ENCODE data around the gene DRG1.

DNA sequence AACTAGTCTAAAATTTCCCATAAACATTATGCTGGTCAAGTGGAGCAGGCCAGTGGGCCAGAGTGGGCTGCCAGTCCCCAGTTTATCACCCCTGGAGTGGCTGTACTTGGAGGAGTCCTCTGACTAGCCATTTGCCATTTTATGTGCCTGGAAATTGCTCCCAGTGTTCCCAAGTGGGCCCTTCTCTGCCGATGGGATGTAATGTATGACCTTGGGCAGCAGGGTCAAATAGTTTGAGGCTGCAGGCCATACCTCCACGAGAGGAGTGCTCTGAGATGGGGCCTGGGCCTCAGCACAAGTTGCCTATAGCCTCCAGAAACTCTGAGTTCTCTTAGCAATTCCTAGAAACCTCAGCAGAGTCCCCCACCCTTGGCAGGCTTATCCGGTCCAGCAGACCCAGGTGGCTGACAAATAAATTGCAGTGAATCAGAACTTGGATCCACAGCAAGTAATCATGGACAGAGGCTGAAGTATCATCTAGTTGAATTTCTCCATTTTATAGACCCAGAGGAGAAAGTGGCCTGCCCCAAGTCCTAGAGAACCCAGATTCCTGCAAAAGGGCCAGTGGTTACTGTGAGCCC, 35.4 kb upstream of the DRG1 start:
- TF ChIP-seq, protein P1, sequence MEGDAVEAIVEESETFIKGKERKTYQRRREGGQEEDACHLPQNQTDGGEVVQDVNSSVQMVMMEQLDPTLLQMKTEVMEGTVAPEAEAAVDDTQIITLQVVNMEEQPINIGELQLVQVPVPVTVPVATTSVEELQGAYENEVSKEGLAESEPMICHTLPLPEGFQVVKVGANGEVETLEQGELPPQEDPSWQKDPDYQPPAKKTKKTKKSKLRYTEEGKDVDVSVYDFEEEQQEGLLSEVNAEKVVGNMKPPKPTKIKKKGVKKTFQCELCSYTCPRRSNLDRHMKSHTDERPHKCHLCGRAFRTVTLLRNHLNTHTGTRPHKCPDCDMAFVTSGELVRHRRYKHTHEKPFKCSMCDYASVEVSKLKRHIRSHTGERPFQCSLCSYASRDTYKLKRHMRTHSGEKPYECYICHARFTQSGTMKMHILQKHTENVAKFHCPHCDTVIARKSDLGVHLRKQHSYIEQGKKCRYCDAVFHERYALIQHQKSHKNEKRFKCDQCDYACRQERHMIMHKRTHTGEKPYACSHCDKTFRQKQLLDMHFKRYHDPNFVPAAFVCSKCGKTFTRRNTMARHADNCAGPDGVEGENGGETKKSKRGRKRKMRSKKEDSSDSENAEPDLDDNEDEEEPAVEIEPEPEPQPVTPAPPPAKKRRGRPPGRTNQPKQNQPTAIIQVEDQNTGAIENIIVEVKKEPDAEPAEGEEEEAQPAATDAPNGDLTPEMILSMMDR (IDR thresholded peaks at IDR 0.05), result no peak
- TF ChIP-seq POLR2A (IDR thresholded peaks at IDR 0.05), result no peak
